Putamen (tissue), 1 donor: Measurements from ENCODE around the gene INF2.

Source experiments
- DNase-seq: peaks from one replicate; pipeline ENCODE4 v3.0.0-alpha.2; 2016; ENCODE audit warnings: low spot score

The INF2 gene

DNA sequence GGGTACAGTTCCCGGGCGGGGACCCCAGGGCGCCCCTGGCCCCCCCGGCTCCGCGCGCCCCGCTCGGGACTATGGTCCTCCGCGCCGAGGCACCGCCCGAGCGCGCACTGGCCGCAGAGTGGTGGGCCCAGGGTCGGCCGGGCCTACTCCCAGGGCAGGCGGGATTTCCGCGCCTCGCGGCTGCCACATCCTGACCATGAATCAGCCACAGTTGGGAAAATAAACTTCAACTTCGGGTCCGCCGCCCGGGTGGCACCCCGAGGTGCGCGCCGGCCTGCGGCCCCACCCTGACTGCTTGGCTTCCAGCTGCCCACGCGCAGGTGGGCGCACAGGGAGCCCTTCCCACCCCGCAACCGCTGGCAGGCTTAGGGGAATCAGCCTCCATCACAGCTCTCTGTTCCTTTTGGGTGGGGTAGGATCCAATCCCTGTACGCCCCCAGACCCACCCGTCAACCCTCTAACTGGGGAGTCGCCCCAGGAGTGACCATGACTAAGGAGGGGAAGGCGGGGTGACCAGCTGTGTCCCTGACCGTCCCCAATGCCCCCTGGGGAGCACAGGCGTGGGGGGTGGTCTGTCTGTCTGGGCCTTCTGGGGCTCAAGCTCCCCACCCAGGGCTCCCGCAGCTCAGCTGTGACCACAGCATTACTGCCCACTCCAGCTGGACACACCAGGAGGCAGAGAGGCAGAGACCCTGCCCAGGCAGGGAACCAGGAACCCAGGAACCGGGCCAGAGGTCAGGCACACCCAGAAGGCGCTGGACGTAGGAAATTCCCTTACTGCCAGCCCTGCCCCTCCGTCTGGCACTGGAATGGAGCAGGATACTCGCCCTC lies 678 bp downstream of the INF2 start:
- DNase-seq: no peak

DNA sequence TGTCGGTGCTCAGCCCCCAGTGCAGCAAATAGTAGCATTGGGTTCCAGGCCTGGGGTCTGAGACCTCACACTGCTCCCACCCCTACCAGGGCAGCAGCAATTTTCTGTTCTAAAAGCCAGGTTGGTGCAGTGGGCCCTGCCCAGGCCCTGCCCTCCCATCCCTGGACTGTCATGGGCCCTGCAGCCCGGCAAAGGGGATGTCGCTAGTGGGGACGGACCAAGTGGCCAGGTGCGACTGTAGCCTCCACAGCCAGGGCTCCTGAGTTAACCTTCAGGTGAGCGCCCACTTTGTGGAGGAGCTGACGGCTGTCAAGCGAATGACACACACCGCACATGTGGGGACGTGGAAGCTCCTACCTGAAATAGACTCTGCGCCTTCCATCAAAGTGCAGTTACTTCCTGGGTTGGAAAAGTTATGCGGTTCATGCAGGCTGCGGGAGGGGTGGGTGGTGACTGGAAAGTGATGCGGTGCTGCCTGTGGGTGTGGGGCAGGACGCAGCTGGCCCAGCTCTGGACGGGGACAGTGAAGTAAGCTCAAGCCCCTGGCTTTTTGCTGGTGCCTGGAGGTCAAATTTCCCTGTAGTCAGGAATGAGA lies 1.5 kb downstream of the INF2 start:
- peak; percentile 73 for DNase-seq

DNA sequence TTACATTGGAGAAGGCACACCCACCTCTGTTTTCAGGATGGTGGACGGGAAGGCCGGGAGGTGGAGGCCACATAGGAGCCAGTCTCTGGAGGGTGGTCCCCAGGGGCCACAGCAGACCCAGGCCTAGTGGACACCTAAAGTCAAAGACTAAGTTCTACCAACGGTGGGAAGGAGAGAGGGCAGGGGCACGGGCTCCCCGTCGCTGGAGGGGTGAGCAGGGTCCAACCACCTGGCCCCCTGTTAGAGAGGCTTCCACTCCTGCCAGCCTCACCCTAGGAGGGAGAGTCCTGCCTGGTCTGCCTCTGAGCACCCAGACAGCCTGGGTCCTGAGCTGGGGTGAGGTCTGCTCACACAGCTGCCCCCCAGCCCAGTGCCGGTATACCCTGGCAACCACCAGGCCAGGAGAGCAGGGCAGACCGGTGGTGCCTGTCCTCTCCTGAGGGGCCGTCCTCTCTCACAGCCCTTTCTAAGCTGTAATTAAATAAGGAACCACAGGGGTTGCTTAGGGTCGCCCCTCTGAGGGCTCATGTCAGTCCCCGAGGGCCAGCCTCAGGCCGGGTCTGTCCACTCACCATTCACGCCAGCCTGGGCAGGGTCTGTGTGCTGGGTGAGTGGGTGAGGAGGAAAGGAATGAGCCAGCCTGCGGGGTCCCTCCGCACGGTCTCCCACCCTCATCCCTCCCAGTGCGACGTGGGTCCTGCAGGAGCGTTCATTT lies 2.3 kb downstream of the INF2 start:
- no peak for DNase-seq

DNA sequence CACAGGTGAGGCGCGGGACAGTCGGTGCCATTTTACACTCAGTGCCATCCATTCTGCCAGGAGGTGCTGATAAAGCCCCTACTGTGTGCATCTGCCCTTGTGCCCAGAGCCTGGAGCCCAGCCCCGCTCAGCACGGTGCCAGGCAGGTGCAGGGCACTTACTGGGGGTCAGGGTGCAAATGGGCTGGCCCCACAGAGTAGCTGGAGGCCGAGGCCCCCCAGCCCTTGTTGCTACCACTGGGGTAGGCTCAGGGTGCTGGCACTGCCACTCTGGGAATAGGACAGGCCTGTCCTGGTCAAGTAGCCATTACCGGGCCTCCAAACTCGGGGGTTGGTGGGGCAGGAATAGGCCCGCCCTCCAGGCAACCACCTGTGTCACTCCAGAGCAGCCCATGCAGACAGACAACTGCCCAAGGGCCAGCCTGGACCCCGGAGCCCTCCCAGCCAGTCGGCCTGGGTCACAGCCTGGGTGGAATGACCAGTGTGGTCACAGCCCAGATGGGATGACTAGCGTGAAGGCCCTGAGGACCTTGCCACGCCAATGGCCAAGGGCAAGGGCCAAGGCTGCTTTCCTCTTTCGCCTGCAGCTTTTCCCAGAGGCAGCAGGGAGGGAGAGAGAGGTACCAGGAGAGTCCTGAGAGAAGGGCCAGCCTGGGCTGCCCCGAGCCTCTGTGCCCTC lies 3.0 kb downstream of the INF2 start:
- DNase-seq: no peak

DNA sequence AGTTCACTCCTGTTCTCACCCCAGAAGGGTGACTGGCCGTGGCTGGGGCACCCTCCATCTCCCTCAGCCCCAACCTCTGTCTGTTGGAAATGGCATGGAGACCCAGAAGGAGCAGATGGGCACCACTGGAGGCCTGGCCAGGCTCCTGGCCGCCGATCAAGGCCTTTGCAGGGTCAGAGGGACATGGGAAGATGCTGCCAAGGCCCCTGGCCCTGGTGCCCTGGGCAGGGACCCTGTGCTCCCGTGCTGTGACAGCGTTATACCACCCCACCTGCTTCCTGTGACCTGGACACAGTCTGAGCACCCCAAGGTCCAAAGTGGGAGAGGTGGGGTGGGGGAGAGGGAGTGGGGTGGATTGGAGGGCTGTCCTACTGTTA lies 3.5 kb downstream of the INF2 start:
- DNase-seq: no peak

DNA sequence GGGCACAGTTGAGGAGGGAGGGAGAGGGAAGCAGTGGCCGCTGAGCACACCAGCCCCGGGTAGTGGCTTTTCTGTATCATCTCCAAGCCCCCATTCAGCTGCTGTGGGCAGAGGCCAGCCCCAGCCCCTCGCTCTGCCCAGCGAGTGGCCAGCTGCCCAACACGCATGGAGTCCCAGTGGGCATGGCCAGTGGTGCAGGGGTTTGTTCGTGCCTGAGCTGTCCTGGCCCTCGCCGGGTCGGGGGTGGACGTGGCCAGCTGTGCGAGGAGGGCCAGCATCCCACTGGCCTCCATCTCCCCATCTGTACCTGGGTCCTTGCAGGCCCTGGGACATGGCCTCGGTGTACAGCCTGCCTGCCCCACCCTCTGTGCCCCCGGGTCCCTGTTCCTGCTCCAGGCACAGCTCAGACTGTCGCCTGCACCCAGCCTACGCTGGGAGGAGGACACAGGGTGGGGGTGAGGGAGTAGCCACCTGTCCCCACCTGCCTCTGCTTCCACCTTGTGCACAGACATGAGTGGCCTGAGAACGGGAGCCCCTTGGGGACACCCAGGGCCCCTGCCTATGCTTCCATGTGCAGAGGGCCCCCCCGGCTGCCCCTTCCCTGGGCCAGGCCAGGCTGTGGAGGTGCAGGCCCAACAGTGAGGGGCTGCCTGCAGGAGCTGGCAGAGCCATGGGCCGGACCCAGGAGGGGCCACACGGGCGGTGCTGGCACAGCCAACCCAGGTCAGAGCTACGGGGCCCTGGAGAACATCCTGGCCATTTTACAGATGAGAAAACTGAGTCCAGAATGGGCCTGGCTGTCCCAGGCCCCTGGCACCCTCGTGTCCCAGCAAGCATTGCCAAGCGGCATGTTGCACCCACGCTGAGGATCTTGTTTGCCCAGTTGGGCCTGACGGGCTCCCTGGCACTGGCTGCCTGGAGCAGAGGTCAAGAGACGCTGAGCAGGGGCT lies 4.3 kb downstream of the INF2 start:
- no peak for DNase-seq

DNA sequence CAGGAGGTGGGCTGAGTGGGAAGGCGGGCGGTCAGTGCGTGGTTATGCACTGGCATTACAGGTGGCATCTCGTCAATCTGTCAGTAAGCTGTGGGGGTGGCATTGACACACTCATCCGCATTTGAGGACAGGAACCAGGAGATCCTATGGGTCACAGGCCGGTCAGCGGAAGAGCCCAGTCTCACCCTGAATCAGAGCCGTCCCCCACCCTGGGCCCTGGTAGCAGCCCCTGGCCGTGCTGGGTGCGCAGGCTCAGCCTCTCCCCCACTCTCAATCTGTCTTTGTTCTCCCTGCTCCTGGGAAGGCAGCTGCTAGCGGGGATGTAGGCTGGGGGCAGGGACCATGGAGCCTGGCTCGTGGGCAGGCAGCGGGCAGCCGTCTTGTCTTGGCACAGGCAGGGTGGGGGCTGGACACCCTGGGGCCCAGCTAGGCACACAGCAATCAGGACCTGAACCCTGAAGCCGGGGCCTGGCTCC lies 5.1 kb downstream of the INF2 start:
- DNase-seq: peak; percentile 93

DNA sequence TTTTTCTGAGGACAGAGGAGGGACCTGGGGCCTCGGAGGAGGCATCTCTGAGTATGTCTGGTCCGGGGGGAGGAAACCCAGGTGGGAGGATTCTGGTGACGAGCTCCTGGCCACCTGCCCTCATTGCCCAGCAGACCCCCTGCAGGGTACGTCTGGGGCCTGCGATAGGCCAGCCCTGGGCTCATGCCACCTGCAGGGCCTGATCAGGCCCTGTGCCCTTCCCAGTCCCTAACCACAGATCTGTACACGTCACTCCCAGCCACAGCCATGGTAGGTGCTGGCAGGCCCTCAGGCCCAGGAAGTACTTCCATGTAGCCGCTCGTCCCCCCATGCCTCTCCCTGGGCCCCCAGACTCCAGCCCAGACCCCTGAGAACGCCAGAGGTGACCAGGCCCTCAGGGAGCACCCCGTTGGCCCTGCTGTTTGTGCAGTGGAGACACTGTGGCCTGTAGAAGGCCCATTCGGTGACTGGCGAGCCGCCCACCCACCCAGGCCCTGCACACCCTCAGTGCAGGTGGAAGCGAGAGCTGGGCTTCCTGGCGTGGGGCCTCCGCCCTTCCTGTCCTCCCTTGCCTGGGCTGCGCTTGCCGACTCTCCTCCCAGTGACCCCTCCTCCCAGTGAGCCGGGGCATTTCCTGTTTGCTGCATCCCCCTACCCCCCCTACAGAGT lies 5.7 kb downstream of the INF2 start:
- no peak for DNase-seq

DNA sequence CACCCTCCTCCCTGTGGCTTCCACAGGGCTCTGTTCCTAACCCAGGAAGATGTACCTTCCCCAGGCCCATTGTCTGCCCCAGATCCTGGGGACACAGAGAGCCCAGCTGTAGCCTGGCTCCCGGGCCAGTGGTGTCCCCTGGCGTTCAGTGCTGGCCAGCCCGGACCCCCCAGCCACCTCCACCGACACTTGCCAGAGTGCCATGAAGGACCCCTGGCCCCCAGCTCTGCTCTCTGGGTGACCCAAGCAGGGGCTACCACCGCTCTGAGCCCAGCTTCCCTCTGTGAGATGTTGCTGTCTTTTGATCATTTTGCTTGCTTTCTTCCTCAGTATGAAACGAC lies 6.2 kb downstream of the INF2 start:
- DNase-seq: no peak

DNA sequence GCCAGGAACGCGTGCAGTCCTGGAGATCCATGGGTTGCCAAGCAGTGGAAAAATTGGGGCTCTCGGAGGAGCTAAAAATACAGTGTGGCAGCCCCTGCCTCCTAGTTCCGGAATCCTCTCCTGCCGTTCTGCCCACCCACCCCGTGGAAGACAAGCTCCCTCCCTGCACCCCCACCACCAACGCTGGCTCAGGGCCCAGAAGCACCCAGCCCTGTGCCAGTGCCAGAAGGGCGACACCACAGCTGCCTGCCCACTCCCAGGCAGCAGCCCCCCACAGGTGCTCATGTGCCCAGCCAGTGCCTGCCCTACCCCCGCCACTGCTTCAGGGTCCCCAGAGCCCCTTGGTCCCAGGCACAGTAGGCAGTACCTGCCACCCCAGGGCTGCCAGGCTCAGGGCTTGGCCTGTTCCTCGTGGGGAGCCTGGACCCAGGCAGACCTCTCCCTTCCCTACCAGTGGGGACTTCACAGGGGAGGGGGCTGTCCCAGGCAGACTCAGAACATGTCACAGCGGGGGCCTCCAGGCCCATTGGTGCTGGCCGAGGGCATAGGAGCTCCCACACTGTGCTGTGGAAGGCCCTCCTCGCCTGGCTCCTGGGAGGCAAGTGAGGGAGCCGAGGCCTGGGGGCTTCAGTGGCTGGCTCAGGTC lies 7.4 kb downstream of the INF2 start:
- DNase-seq: peak; percentile 71

DNA sequence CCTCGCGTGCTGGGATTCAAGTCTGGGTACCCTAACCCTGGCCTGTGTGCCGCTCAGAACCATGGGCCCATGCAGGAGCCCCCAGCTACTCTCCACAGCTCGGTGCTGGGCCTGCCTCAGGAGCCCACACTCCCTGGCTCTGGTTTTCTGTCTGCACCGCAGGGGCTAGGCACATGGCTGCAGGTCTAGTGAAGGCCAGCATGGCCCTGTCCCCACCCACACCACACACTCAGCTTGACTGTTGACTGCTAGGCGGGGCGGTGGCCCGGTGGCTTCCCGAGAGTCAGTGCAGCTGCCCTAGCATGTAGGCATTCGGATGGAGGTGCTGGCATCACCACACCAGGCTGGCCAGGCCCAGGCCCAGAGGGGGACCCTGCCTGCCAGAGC lies 7.9 kb downstream of the INF2 start:
- no peak for DNase-seq

DNA sequence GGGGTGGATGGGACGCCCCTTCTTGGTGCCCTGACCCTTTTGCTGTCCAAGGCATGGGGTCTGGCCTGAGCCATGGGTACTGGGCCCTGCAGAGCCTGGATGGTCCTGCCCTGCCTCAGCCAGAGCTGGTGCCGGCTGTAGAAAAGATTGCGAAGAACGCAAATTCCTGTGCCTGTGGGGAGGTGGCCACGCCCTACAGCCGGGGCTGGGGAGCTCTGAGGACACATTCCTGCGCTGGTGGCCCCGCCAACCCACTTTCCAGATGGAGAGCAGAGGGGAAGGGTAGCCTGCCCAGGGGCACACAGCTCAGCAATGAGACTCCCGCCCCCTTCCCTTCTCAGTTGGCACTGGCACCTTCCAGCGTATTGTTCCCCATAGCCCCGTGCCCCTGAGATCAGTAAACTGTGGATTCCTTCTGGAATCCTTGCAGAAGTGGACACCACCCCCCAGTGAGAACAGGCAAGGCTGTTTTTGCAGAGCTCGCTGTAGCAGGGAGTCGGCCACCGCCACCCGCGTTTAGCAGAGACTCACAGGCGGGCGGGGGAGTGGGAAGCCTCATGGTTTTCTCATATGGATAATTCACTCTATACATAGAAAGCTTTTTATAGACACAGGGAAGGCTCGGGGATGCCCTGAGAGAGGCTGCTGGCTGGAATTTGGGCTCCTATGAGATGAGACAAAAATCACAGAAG lies 8.6 kb downstream of the INF2 start:
- DNase-seq: peak; percentile 78

DNA sequence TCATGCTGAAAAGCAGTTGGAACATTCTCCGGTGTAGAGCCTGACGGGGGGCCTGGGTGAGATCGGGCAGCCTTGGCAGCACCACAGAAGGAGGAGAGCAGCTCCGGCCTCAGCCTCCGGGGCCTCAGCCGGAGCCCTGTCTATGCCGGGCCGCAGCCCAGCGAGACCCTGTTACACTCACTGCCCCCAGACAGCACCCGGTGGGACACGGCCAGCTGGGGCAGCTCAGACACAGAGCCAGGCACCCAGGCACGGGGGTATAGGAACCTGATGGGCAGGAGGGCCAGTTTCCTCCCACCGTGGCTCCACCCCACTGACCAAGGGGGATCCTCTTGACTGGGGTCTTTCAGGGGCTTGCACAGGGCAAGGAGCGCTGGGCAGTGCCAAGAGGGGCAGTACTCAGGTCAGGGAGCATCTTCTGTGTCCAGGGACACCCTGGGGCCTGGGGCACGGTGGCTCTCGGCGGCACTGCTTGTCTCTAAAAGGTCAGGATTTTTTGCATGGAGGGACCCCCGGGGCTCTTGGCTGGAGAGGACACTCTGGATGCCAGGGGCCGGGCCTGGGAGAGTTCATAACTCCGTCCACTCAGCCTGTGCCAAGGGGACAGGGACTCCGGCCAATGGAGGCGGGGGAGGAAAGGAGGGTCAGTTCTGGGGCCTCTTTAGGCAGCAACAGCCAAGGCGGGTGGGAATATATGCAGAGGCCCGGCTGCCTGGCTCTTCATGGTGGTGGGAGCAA lies 9.4 kb downstream of the INF2 start:
- no peak for DNase-seq

DNA sequence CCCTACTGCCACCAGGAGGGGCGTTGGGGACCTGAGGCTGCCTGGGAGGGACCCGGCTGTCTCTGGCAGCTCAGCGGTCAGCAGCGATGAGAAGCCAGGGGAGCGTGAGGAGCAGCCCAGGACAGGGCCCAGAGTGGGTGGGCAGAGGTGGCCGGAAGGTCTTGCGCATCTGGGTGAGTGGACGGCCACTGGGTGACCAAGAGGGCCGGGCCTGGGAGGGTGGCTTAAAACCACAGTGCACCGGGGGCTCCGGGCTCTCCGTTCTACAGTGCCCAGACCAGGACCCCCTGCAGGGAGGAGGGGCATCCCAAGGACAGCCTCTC lies 10.0 kb downstream of the INF2 start:
- no peak for DNase-seq

DNA sequence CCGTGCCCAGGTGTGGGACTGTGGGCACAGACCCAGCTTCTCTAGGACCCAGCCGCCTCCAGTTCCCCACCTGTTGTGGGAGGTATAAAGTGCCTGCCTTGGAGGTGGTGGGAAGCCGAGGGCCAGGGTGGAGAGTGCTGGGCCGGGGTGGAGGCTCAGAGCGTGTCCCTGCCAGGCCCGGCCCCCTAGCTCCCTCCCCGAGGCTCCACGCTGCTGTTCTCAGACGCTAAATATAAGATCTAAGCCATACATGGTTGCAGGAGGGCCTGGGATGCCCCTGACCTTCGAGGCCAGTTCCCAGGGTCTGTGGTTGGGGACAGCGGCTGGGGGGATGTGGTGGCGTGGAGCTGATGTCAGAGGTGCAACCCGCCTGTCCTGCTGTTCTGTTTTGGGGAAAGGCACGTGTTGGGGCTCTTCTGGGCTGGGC lies 10.8 kb downstream of the INF2 start:
- no peak for DNase-seq

DNA sequence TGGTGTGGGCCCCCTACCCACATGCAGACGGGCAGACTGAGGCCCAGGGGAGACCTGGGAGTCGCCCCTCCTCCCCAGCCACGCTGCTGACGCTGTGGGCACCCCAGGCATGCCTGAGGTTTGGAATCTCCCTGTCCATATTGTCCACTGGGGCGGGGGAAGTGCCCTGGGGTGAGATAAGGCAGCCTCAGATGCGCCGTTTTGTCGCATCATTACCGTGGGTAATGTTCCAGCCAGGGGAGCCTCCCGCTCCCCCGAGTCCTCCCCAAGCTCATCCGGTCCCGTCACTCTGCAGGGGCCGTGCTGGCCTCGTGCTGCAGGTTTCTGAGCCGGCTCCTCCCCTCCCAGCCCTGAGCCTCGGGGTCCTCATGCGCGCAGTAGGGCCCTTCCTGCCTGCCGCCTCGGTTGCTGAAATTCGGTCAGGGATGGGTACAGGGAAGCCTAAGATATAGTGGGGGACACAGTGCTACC lies 11.4 kb downstream of the INF2 start:
- DNase-seq: no peak

DNA sequence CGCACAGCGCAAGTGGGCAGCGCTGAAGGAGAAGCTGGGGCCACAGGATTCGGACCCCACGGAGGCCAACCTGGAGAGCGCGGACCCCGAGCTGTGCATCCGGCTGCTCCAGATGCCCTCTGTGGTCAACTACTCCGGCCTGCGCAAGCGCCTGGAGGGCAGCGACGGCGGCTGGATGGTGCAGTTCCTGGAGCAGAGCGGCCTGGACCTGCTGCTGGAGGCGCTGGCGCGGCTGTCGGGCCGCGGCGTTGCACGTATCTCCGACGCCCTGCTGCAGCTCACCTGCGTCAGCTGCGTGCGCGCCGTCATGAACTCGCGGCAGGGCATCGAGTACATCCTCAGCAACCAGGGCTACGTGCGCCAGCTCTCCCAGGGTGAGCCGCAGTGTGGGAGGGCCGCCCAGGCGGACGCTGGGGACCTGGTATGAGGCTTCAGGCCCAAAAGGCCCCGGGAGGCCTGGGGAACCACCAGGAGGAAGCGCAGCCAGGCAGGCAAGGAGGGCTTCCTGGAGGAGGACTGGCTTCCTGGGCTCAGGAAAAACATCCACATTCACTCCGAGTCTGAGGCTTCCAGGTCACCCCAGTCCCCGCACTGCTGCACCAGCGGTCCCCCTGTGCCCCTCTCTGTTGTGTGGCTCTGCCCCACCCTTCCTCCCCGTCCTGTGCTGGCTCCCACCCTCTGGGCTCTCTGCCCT lies 12.1 kb downstream of the INF2 start:
- no peak for DNase-seq

DNA sequence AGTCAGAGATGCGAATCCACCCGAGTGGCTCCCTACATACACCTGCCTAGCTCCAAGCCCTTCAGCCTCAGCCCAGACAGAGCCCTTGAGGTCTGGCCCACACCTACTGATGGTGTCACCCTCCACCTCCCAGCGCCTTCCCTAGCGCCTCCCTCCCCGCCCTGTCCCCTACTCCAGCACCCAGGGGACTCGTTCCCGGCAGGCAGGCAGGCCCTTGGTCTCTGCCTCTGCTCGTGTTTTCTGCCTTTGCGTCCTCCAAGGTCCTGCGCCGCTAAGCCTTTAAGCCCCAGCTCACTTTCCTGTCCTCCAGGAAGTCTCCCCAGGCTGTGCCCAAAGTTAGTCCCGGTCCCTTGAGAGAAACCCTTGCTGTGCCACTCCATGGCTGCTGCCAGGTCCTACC lies 12.7 kb downstream of the INF2 start:
- DNase-seq: no peak

DNA sequence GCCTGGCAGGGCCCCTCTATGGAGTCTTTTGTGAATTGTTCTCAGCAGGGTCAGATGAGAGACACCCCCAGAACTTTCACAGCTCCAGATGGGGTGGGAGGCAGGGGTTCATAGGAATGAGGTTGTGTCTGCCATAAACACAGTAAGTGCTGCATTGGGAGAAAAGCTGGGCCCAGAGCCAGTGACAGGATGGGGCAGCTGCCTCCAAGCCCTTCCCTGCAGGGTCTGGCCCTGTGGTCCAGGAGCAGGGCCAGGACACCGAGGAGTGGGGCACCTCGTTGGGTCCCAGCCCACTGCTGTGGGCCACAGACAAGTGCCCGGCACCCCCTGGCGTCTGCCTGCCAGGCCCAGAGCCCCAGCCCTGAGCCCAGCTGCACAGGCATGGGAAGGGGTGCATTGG lies 13.3 kb downstream of the INF2 start:
- peak; percentile 74 for DNase-seq
